IPS-18c (cell line): ENCODE data around the gene EMC10.
A peak's percentile ranks its signal among the peaks of the same experiment; 100 is the strongest.
"Not testable (repeated sequence)": the region's sequence is repeated elsewhere in the genome, so short reads cannot be mapped to it uniquely, and the experiment has no call there.

Source experiments
- H3K4me3 ChIP-seq: 2 replicates; pipeline ENCODE4 v1.7.0; 2013; ENCODE audit warnings: low read depth, mild to moderate bottlenecking, low read length, moderate library complexity; ENCODE audit not compliant: insufficient read depth
- H3K9me3 ChIP-seq: one replicate; pipeline ENCODE4 v1.6.1; 2013; ENCODE audit warnings: mild to moderate bottlenecking, low read length, moderate library complexity; ENCODE audit not compliant: control insufficient read depth, insufficient read depth

Gene EMC10

DNA sequence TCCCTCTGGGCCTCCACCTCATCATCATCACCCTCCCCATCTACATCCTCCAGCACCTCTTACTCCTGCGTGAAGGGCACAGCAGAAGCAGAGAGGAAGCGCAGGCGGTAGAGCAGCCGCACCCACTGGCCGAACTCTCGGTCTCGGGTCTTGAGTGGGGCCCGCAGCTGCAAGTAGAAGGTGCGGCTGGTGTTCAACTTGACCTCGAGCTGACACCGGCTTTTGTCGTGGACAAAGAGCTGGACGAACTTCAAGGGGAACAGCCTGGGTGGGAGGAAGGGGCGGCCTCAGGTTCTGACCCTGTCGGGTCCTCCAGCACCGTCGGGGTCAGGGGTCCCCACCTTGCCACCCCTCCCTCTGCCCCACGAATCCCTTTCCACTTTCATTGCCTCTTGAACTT, 8.7 kb upstream of the EMC10 start:
- no peaks in the 10 kb centered on the region for H3K9me3 ChIP-seq

DNA sequence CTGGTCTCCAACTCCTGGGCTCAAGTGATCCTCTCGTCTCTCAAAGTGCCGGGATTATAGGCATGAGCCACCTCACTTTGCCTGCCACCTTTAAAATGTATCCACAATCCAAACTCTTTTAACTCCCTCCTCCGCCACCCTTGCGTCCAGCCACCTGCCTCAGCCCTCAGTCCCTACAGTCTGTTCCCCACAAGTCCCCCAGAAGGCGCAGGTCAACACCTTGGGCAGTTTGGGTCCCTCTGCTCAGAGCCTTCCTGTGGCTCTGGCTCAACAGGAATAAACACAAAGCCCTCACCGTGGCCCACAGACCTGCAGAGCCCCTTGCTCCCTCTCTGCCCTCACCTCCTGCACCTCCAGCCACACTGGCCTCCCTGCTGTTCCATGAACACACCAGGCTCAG, 7.5 kb upstream of the EMC10 start:
- Histone ChIP-seq H3K9me3 (no peaks in the 10 kb centered on the region), H3K4me3 (no peak overlapping the region)

More for the DNA sequence above, 8.7 kb upstream of the EMC10 start:
- H3K4me3 ChIP-seq = no peak overlapping the region

DNA sequence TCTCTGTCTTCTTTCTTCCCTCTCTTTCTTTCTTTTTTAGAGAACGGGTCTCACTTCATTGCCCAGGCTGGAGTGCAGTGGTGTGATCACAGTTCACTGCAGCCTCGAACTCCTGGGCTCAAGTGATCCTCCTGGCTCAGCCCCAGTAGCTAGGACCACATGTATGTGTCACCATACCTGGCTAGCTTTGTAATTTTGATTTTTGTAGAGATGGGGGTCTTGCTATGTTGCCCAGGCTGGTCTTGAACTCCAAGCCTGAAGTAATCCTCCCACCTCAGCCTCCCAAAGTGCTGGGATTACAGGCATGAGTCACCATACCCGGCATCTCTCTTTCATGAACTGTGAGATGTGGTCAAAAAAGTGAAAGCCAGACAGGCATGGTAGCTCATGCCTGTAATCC, 3.0 kb upstream of the EMC10 start:
- not testable (repeated sequence) for H3K9me3 ChIP-seq, H3K4me3 ChIP-seq

DNA sequence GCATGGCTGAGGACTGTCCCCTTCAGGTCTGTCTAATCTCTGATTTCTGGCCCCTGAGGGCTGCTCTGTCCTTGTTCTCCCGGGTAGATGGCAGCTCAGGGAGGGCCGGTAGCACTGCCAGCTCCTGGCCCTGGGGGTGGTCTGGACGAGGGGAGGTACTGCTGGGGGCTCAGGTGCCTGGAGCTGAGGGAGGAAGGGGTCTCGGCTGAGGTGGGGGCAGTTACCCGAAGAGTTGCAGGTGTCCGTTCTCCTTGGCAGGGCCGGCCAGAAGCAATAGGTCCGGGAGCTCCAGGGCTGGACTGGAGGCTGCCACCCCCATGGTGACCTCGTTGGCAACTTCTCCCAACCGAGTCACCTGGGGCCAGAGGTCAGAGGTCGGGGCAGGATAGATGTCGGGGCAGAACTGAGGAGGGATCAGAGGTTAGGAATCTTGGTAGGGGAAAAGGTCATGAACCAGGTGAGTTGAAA, 1.2 kb upstream of the EMC10 start:
- H3K4me3 ChIP-seq = no peak overlapping the region
- H3K9me3 ChIP-seq = no peaks in the 10 kb centered on the region

DNA sequence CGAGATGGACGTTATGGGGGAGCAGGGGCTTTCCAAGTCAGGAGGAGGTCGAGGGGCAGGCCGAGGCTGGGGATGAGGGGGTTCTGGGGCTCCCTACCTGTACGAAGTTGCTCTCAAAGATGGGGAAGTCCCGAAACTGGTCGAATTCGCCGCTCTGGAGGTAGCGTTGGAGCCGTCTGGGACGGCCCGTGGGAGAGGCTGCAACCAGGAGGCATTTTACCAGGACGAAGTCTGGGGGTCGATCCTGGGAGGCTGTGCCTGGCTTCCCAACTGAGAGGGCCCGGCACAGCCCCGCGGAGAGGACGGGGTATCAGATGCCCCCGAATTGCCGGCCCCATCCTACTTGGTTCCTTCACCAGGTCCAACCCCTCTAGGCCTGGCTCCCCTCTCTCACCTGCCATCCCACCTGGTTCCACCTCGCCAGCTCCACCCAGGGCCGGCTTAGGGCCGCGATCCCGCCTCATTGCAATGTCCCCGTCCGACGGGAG, 527 bp upstream of the EMC10 start:
- no peaks in the 10 kb centered on the region for H3K9me3 ChIP-seq
- H3K4me3 ChIP-seq = peak overlapping the region; percentile 45; the same call in 1 of the 2 replicates

DNA sequence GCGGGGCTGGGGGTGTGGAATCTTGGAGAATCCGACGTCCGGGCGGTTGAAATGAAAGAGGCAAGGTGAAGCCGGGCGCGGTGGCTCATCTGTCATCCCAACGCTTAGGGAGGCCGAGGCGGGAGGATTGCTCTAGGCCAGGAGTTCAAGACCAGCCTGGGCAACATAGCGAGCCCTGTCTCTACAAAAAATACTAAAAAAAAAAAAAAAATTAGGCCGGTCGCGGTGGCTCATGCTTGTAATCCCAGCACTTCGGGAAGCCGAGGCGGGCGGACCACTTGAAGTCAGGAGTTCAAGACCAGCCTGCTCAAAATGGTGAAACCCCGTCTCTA, 566 bp downstream of the EMC10 start:
- Histone ChIP-seq H3K4me3 (peak overlapping the region; percentile 85), H3K9me3 (no peaks in the 10 kb centered on the region)

DNA sequence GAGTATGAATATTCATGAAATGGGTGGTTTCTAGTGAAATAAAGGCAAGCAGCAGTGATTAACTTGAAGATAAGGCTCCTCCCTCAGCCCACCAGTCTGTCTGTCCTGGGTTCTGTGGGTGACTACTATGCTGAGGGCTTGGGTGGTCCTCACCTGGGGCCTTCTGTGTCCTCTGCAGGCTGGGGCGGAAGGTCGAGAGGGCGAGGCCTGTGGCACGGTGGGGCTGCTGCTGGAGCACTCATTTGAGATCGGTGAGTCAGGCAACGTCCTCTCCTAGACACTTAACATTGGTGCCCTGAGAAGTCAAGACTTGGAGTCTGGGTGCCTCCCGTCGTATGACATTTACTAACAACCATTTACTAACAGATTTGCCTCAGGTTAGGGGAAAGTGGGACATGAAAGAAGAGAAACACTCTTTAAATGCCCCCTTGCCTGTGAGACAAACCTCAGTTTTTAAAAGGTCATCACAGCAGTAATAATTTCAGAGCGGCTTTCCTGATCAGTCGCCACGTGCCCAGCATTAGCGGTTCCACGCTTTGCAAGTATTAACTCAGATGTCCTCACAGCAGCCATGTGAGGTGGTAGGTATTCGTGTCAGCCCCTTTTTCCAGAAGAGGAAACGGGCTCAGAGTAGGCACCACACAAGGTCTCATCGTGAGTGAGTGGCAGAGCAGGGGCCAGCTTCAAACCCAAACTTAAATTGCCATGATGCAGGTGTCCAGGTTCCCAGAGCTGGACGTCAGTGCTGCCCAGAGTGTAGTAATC, 1.6 kb downstream of the EMC10 start:
- H3K9me3 ChIP-seq = no peaks in the 10 kb centered on the region
- peak overlapping the region; percentile 20; the same call in 1 of the 2 replicates for H3K4me3 ChIP-seq

DNA sequence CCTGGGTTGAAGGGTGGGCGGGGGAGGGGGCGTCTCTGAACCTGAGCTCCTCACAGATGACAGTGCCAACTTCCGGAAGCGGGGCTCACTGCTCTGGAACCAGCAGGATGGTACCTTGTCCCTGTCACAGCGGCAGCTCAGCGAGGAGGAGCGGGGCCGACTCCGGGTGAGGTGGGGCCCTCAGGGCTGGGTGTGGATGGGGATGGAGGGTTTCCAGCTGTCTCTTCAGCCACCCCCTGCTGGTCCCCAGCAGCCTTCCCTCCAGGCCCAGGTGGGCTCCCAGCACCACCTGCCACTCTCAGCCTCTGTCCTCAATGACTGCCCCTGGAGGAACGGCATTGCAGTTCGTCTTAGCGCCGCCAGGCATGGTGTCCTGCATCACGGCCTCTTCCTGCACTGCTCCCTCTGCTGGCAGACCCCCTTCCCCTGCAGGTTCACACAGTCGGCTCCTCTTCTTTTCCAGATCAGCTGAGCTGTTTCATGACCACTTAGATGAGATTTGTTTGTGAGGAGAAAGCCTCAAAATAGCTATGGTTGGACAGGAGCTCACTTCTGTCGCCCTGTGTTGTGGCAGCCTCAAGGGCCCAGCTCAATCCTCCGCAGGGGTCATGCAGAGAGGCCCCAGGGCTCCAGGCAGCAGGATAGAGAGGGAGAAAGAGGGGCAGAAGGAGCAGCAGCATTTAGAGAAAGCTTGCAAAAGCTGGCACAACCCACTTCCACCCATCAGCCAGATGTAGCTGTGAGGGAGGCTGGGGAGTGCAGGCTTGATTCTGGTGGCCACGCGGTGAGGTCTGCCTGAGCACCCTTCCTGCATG, 2.8 kb downstream of the EMC10 start:
- Histone ChIP-seq H3K4me3 (no peak overlapping the region), H3K9me3 (no peaks in the 10 kb centered on the region)

DNA sequence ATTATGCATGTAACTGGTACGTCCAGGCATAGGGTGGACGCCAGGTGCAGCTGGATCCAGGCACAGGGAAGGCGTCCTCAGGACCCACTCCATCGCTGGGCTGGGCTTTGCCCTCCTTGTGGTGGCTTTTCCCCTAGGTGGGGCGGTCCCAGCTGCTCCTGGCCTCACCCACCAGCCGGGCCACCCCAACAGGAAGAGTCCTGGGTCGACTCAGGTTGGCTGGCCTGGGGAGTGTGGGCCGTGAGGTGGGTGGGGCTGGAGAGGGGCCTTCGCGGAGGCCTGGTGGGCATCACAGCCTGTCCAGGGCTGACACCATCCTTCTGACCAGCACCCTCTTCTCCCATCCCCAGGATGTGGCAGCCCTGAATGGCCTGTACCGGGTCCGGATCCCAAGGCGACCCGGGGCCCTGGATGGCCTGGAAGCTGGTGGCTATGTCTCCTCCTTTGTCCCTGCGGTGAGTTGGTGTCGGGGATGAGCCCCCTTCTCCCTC, 3.5 kb downstream of the EMC10 start:
- H3K4me3 ChIP-seq = no peak overlapping the region

DNA sequence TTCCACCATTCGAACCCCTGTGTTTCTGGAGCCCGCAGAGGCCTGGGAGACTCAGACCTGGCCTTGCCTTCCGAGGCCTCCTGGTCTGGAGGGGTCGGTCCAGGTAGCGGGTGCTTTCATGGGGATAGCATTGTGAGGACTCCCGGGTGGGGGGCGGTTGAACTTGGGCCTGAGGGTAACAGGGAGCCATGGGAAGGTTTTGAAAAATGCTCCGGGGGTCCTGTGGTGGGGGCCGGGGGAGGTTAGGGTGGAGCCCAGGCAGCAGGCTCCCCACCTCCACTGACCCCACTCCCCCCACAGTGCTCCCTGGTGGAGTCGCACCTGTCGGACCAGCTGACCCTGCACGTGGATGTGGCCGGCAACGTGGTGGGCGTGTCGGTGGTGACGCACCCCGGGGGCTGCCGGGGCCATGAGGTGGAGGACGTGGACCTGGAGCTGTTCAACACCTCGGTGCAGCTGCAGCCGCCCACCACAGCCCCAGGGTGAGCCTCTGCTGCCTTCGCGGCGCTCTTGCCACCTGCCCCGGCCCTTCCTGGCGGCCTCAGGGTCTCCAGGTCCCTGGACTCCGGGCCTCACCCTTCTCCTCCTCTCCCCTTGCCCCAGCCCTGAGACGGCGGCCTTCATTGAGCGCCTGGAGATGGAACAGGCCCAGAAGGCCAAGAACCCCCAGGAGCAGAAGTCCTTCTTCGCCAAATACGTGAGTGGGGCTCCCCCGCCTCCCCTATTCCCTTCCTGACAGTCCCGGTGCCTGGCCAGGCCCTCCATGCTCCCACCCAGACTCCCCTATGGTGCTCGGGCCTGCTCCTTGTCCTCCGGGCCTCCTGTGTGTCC, 4.2 kb downstream of the EMC10 start:
- Histone ChIP-seq H3K9me3 (peaks cover 4% of the 10 kb centered on the region), H3K4me3 (no peak overlapping the region)

More for the DNA sequence above, 3.5 kb downstream of the EMC10 start:
- no peaks in the 10 kb centered on the region for H3K9me3 ChIP-seq

DNA sequence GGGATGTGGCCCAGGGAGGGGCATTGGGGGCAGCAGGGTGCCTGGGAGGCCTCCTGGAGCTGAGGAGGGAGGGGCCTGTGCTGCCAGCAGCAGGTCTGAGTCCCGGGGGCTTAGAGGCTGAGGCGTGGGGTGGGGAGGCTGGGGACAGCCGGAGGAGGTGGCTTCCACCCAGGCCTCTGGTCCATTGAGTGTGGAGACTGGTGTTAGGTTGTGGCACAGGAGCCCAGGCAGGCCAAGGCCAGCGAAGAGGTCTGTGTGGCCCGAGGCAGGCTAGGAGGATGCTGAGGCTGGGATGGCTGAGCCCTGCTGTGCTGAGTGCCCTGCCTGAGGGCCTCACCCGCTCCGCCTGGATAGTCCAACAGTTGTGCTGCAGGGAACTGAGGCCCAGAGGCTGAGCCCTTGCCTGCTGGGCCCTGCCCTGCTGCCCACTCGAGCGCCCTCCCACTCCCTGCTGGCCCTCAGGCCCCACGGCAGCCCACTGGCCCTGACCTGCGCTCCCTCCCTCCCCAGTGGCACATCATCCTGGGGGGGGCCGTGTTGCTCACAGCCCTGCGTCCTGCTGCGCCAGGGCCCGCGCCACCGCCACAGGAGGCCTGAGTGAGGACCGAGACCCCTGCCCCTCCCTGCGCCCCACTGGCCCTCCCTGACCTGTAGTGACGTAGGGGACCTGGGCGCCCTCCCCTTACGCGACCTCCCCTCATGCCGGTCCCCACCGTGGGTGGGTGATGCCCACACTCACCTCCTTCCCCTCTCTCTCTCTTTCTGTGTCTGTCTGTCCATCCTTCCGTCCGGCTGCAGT, 5.2 kb downstream of the EMC10 start:
- H3K9me3 ChIP-seq = peaks cover 15% of the 10 kb centered on the region
- no peak overlapping the region for H3K4me3 ChIP-seq

DNA sequence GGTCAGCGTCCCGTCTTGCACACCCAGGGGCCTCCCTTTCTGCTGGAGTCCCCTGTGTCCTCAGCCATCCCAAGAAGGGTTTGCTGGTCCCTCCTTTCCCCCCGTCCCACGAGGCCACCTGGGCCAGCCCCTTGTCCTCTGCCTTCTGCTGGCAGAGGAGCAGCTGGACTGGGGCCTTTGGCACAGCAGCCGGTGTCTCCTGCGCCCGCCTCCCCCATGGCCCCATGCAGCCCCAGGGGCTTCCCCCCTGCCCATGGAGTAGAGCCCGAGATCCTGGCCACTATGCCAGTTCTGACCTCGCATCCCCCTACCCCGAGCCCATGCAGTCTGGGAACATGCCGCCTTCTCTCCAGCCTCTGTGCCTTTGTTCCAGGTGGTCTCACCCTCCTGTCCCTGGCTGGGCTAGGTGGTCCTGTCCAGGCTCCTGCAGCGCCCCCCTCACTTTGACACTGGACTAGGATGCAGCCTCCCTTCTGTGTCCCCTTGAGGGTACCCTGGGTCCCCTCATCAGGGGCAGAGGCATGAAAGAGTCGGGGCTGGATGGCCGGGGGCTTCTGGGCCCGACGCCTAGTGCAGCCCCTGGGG, 6.1 kb downstream of the EMC10 start:
- H3K4me3 ChIP-seq = no peak overlapping the region
- peaks cover 20% of the 10 kb centered on the region for H3K9me3 ChIP-seq

DNA sequence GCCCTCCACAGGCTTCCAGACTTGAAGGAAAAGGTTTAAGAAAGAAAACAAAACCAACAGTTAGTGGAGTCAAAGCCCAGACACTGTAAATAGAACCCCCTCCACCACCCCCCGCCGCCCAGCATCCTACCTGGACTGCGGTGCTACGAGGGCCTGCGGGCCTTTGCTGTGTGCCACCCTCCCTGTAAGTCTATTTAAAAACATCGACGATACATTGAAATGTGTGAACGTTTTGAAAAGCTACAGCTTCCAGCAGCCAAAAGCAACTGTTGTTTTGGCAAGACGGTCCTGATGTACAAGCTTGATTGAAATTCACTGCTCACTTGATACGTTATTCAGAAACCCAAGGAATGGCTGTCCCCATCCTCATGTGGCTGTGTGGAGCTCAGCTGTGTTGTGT, 6.6 kb downstream of the EMC10 start:
- H3K9me3 ChIP-seq = peaks cover 20% of the 10 kb centered on the region
- no peak overlapping the region for H3K4me3 ChIP-seq

DNA sequence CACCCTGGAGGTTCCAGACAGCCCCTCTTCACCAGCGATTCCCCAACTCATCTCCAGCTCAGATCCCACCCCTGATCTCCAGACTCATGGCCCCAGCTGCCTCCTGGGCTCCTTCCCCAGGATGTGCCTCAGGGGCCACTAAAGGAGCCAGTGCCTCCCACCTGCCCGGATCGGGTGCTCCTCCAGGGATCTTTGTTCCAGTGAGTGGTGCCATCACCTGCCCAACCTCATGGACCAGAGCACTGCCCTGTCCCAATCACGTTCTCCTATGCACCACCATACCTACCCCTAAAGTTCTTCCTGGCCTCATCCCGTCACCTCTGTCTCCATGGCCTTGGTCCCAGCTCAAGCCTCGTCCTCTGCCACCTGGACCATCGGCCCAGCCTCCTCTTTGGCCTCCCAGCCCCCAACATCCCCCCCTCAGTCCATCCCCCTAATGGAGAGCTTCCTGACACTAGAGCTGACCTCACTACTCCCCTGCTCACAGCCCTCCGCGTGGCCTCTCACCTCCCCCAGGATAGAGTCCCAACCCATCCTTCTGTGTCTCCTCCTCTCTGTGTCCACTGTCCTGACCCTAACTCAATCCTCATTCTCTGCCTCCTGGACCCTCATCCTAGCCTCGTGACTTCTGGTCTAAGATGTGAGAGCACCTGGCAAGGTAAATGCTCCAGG, 9.1 kb downstream of the EMC10 start:
- Histone ChIP-seq H3K9me3 (peaks cover 25% of the 10 kb centered on the region), H3K4me3 (no peak overlapping the region)

DNA sequence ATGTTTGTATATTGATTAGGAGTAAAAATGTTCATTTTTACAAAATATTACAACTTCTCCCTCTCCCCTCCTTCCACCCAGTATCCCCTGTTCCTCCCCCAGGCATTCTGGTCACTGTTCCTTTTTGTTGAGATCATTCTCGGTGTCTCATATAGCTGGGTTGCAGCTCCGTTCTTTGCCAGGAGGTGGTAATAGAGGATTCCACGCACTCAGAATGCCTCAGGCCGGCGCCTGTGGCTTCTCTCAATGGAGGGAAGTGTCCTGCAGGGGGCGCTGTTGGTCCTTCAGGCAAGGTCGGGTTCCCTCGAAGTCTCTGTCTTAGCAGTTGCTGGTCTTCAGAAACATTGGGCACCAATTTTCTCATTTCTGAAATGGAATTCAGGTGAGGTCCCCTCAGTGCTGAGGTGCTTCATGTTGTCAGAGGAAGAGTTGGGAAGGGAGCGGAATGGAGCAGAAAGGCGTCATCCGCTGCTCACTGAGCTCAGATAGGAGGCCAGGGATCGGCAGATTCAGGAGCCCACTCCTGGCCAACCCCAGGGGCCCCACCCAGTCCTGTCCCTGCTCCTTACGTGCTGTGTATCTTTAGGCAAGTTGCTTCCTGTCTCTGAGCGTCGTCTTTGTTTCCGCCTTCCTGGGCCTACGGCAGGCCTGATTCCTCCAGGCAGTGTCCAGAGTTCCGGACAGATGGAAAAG, 10.7 kb downstream of the EMC10 start:
- Histone ChIP-seq H3K9me3 (peaks cover 25% of the 10 kb centered on the region), H3K4me3 (no peak overlapping the region)
